ENCODE results near the gene TNS3. TPM values are rescaled to one million over a fixed set of nuclear protein-coding genes. Genes with fewer than 3 reads are reported as not detected.

TNS3 gene
- total RNA-seq, 5 donors from 2014 or later (not counting 1 experiment from before 2014, with no cell fraction given), result 0.58 to 3.7 (median 2.0) TPM

DNA sequence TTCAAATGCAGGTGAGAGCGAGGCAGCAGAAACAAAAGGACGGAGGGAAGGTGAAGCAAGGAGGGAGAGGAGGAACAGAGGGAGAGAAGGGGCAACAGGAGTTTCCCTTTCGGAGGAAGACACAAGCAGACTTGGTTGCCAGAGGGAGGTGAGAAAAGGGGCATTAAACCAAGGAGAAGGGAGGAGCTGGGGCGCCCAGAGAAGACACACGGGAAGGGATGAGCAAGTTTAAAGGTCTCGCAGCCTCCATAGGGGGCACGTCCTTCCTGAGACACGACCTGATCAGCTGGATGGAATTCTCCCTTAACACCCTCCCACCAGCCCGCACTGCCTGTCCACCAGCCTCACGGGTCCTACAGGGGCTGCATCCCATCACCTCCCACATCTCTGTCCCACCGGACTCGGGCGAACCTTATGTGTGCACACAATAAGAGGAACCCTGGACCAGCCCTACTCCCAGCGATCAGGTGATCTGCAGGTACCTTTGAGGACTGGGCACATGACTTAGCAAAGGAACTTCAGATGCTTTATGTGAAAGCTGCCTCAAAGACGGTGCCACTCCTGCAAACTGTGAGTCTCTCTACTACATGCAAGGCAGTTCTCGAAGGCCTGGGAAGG is 251.2 kb downstream of the TNS3 start:
- H3K27me3 Mint-ChIP-seq, result no peaks in the 10 kb centered on the region
- WGBS (ENCODE audit: insufficient coverage), result 91% methylated on average over 10 of the region's 16 CpGs
- H3K36me3 Mint-ChIP-seq, result no peaks in the 10 kb centered on the region
- no peak overlapping the region for H3K4me3 ChIP-seq (ENCODE audit: control insufficient read depth in 1 of 2, extremely low read depth in 1 of 2, low read length in 1 of 2)
- H3K27me3 ChIP-seq (replicated peaks in 1 of 2; ENCODE audit: control insufficient read depth in 2 of 2, extremely low read depth in 1 of 2, insufficient read depth in 2 of 2, low read length in 1 of 2), result peaks cover 0 to 4% of the 10 kb centered on the region in 2 experiments
- no peaks in the 10 kb centered on the region for H3K4me1 ChIP-seq (ENCODE audit: control insufficient read depth in 1 of 2, extremely low read depth in 1 of 2, insufficient read depth in 2 of 2, low read length in 2 of 2)
- no peak overlapping the region for H3K27ac Mint-ChIP-seq
- DNase-seq, result no peak
- H3K4me1 Mint-ChIP-seq, result no peaks in the 10 kb centered on the region
- no peak for ATAC-seq (replicated peaks in 1 of 4)
- CTCF ChIA-PET, result no interaction called here
- no peak overlapping the region for H3K27ac ChIP-seq (ENCODE audit: low read length)
- POLR2A ChIA-PET, result no interaction called here
- H3K9me3 ChIP-seq, result no peaks in the 10 kb centered on the region
- no peak overlapping the region for H3K4me3 Mint-ChIP-seq
- H3K36me3 ChIP-seq (ENCODE audit: control insufficient read depth in 2 of 2, extremely low read depth in 1 of 2, insufficient read depth in 1 of 2, low read length in 1 of 2), result no peaks in the 10 kb centered on the region
- H3K9me3 Mint-ChIP-seq, result no peaks in the 10 kb centered on the region

DNA sequence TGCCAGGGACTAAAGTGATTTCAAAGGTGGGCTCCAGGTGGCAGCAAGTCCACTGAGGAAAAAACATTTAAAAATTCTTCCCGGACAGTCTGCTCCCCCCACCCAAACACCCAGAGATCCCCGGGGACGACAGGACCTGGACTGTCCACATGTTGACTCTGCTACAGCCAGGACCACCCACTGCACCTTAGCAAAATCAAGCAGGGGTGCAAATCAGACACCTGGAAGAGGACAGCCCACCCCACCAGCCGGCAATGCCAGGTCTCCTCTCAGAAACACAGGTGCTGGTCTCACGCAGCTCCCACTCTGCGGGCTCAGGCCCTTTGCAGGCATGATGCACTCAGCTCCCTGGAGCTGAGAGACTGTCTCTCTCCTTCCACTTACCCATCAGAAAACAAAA is 251.9 kb downstream of the TNS3 start:
- Mint-ChIP-seq H3K27ac (no peak overlapping the region), H3K27me3 (no peaks in the 10 kb centered on the region), H3K4me3 (no peak overlapping the region), H3K36me3 (no peaks in the 10 kb centered on the region), H3K4me1 (no peaks in the 10 kb centered on the region), H3K9me3 (no peaks in the 10 kb centered on the region)
- CTCF ChIA-PET, result no interaction called here
- H3K27me3 ChIP-seq (replicated peaks in 1 of 2; ENCODE audit: control insufficient read depth in 2 of 2, extremely low read depth in 1 of 2, insufficient read depth in 2 of 2, low read length in 1 of 2), result peaks cover 0 to 4% of the 10 kb centered on the region in 2 experiments
- no peaks in the 10 kb centered on the region for H3K9me3 ChIP-seq
- DNase-seq (no peak), ATAC-seq (replicated peaks in 1 of 4) (no peak)
- no peak overlapping the region for H3K4me3 ChIP-seq (ENCODE audit: control insufficient read depth in 1 of 2, extremely low read depth in 1 of 2, low read length in 1 of 2)
- 81% methylated on average over 6 of the region's 6 CpGs for WGBS (ENCODE audit: insufficient coverage)
- POLR2A ChIA-PET, result no interaction called here
- H3K36me3 ChIP-seq (ENCODE audit: control insufficient read depth in 2 of 2, extremely low read depth in 1 of 2, insufficient read depth in 1 of 2, low read length in 1 of 2), result no peaks in the 10 kb centered on the region
- no peaks in the 10 kb centered on the region for H3K4me1 ChIP-seq (ENCODE audit: control insufficient read depth in 1 of 2, extremely low read depth in 1 of 2, insufficient read depth in 2 of 2, low read length in 2 of 2)
- no peak overlapping the region for H3K27ac ChIP-seq (ENCODE audit: low read length)

DNA sequence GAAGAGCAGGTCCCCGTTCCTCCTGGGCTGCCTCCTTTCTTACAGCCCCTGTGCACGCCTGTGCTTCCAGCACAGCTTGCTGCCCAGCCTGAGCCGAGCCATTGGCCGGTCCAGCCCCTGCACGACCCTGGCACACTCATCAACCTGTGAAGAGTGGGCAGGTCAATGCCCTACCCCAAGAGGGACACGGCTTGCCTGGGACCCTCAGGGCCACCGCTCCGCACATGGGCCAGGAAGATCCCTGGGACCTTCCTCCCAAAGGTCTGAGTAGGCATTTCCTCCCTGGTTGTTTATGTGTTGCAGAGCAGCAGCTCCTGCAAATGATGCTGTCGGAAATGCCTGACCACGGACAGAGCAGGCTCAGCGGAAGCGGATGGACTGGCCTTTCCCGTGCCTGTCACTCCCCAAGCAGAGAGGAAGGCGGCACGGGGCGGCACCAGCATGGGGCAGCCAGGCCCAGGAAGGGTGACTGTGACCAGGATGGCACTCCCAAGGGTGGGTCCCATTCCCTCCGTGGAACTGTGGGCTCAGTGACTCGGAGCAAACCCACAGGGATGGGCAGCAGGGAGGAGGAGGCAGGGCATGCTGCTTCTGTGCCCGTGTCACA is 252.5 kb downstream of the TNS3 start:
- H3K27me3 ChIP-seq (replicated peaks in 1 of 2; ENCODE audit: control insufficient read depth in 2 of 2, extremely low read depth in 1 of 2, insufficient read depth in 2 of 2, low read length in 1 of 2), result peaks cover 0 to 4% of the 10 kb centered on the region in 2 experiments
- H3K36me3 Mint-ChIP-seq, result no peaks in the 10 kb centered on the region
- H3K36me3 ChIP-seq (ENCODE audit: control insufficient read depth in 2 of 2, extremely low read depth in 1 of 2, insufficient read depth in 1 of 2, low read length in 1 of 2), result no peaks in the 10 kb centered on the region
- H3K27me3 Mint-ChIP-seq, result no peaks in the 10 kb centered on the region
- no peaks in the 10 kb centered on the region for H3K4me1 ChIP-seq (ENCODE audit: control insufficient read depth in 1 of 2, extremely low read depth in 1 of 2, insufficient read depth in 2 of 2, low read length in 2 of 2)
- H3K9me3 Mint-ChIP-seq, result no peaks in the 10 kb centered on the region
- WGBS (ENCODE audit: insufficient coverage), result 87% methylated on average over 17 of the region's 19 CpGs
- ATAC-seq (replicated peaks in 1 of 4) (no peak), DNase-seq (no peak)
- no peak overlapping the region for H3K4me3 Mint-ChIP-seq
- no peak overlapping the region for H3K27ac ChIP-seq (ENCODE audit: low read length)
- ChIA-PET POLR2A (no interaction called here), CTCF (no interaction called here)
- H3K4me1 Mint-ChIP-seq, result no peaks in the 10 kb centered on the region
- no peak overlapping the region for H3K27ac Mint-ChIP-seq
- no peak overlapping the region for H3K4me3 ChIP-seq (ENCODE audit: control insufficient read depth in 1 of 2, extremely low read depth in 1 of 2, low read length in 1 of 2)
- no peaks in the 10 kb centered on the region for H3K9me3 ChIP-seq

DNA sequence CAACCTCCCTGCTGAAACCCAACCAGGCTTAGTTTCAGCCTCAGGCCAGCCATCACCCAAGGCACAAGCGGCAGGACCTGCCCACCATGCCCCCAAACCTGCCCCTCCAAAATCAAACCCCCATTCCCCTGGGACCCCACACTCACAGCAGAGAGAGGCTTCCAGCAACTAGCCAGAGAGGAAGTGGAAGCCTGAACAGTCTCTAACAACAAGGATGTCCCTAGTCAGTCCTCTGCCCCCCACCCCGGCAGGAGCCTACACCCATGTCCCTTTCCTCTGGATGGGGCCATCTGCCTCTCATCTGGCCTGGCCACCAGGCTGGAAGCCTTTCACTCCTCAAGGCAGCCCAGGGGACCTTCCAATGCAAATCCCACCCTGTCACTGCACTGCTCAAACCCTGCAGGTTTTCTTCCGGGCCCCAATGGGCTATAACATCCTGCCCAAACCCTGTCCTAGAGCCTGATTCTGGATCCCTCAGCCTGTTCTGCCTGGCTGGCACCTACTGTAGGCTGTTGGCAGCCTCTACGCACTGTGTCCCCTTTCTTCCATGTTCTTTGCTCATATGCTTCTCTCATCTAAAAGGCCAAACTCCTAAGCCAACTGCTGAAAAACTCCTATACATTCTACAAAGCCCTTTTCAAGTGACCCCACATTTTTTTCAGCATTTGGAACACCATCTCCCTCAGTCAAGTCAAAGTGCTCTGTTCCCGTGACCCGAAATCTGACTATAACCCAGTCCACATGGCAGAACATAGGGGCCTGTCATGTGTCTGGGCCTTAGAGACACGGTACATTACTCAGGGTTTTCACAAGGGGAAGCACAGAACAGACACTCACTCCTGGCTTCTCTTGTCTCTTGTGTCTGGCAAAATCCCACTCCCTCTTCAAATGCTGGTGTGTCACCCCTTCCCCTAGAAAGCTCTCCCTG is 253.3 kb downstream of the TNS3 start:
- H3K4me1 ChIP-seq (ENCODE audit: control insufficient read depth in 1 of 2, extremely low read depth in 1 of 2, insufficient read depth in 2 of 2, low read length in 2 of 2), result no peaks in the 10 kb centered on the region
- no peak for DNase-seq
- no peak overlapping the region for H3K27ac ChIP-seq (ENCODE audit: low read length)
- H3K4me3 ChIP-seq (ENCODE audit: control insufficient read depth in 1 of 2, extremely low read depth in 1 of 2, low read length in 1 of 2), result no peak overlapping the region
- Mint-ChIP-seq H3K36me3 (no peaks in the 10 kb centered on the region), H3K4me1 (no peaks in the 10 kb centered on the region), H3K4me3 (no peak overlapping the region), H3K9me3 (no peaks in the 10 kb centered on the region), H3K27me3 (no peaks in the 10 kb centered on the region), H3K27ac (no peak overlapping the region)
- H3K36me3 ChIP-seq (ENCODE audit: control insufficient read depth in 2 of 2, extremely low read depth in 1 of 2, insufficient read depth in 1 of 2, low read length in 1 of 2), result no peaks in the 10 kb centered on the region
- no peaks in the 10 kb centered on the region for H3K9me3 ChIP-seq
- ATAC-seq (replicated peaks in 1 of 4), result no peak
- ChIA-PET POLR2A (no interaction called here), CTCF (no interaction called here)
- H3K27me3 ChIP-seq (replicated peaks in 1 of 2; ENCODE audit: control insufficient read depth in 2 of 2, extremely low read depth in 1 of 2, insufficient read depth in 2 of 2, low read length in 1 of 2), result peaks cover 0 to 4% of the 10 kb centered on the region in 2 experiments
- WGBS (ENCODE audit: insufficient coverage), result 91% methylated on average over 7 of the region's 7 CpGs

DNA sequence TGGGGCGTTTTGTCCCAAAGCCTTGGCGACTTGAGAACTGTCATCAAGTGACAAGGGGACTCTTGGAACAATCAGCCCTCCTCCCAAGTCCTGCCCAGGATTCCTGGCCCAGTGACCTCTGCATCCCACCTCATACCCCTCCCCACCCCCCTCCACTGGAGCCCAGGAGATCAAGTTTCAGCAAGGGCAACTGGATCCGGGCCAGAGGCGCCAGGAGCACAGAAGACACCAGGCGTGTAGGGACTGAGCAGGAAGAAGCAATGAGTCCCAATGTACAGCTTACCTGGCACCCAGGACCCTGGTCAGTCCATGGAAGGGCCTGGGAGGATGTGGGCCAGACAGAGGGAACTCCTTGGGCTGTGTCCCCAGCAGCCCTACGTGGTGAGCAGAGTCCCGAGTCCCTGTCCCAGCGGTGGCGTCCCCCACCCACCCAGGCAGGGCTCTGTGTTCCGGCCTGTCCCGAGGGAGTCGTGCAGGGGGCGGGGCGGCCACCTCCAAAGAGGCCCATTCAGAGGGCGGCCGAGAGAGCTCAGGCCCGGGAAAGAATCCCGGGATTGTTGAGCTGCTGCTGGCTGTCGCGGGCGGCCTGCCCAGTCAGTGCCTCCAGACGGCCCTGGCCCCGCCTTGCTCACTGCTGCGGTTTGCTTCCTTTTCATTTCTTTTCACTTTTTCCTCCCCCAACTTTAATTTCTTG is 254.1 kb downstream of the TNS3 start:
- Histone ChIP-seq H3K4me1 (ENCODE audit: control insufficient read depth in 1 of 2, extremely low read depth in 1 of 2, insufficient read depth in 2 of 2, low read length in 2 of 2) (no peaks in the 10 kb centered on the region), H3K27ac (ENCODE audit: low read length) (no peak overlapping the region), H3K36me3 (ENCODE audit: control insufficient read depth in 2 of 2, extremely low read depth in 1 of 2, insufficient read depth in 1 of 2, low read length in 1 of 2) (no peaks in the 10 kb centered on the region), H3K9me3 (no peaks in the 10 kb centered on the region), H3K27me3 (replicated peaks in 1 of 2; ENCODE audit: control insufficient read depth in 2 of 2, extremely low read depth in 1 of 2, insufficient read depth in 2 of 2, low read length in 1 of 2) (peaks cover 0 to 4% of the 10 kb centered on the region in 2 experiments), H3K4me3 (ENCODE audit: control insufficient read depth in 1 of 2, extremely low read depth in 1 of 2, low read length in 1 of 2) (no peak overlapping the region)
- Mint-ChIP-seq H3K27me3 (no peaks in the 10 kb centered on the region), H3K27ac (no peak overlapping the region), H3K9me3 (no peaks in the 10 kb centered on the region), H3K4me3 (no peak overlapping the region), H3K36me3 (no peaks in the 10 kb centered on the region), H3K4me1 (no peaks in the 10 kb centered on the region)
- ATAC-seq (replicated peaks in 1 of 4) (no peak), DNase-seq (no peak)
- 84% methylated on average over 24 of the region's 24 CpGs for WGBS (ENCODE audit: insufficient coverage)
- ChIA-PET POLR2A (no interaction called here), CTCF (no interaction called here)

DNA sequence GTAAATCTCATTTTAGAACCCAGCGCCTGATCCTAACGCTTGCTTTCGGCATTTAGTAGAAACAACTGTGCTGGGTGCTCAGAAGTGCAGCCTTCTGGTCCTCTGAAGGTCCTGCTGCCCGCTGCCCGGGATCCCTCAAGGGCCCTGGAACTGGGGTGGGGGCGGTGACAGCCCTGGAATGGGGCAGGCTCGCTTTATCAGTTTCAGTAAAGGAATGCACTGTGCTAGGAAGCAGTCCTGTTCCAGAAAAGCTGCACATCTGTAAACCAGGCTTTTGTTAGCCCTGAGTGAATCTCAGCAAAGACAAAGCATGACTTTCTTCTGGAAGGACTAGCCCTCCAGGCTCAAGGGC is 254.6 kb downstream of the TNS3 start:
- Histone ChIP-seq H3K4me3 (ENCODE audit: control insufficient read depth in 1 of 2, extremely low read depth in 1 of 2, low read length in 1 of 2) (no peak overlapping the region), H3K27me3 (replicated peaks in 1 of 2; ENCODE audit: control insufficient read depth in 2 of 2, extremely low read depth in 1 of 2, insufficient read depth in 2 of 2, low read length in 1 of 2) (peaks cover 0 to 4% of the 10 kb centered on the region in 2 experiments), H3K36me3 (ENCODE audit: control insufficient read depth in 2 of 2, extremely low read depth in 1 of 2, insufficient read depth in 1 of 2, low read length in 1 of 2) (no peaks in the 10 kb centered on the region), H3K27ac (ENCODE audit: low read length) (no peak overlapping the region), H3K9me3 (no peaks in the 10 kb centered on the region), H3K4me1 (ENCODE audit: control insufficient read depth in 1 of 2, extremely low read depth in 1 of 2, insufficient read depth in 2 of 2, low read length in 2 of 2) (no peaks in the 10 kb centered on the region)
- Mint-ChIP-seq H3K9me3 (no peaks in the 10 kb centered on the region), H3K27me3 (no peaks in the 10 kb centered on the region), H3K4me3 (no peak overlapping the region), H3K36me3 (no peaks in the 10 kb centered on the region), H3K27ac (no peak overlapping the region), H3K4me1 (no peaks in the 10 kb centered on the region)
- CTCF ChIA-PET, result no interaction called here
- POLR2A ChIA-PET, result no interaction called here
- WGBS (ENCODE audit: insufficient coverage), result 89% methylated on average over 7 of the region's 7 CpGs
- ATAC-seq (replicated peaks in 1 of 4), result no peak
- DNase-seq, result no peak
